HCT116 (cell line): ENCODE results near the gene DCHS2. TPM values are rescaled to one million over a fixed set of nuclear protein-coding genes. Genes with fewer than 3 reads are reported as not detected.

Experiments
- ATAC-seq: fragments of 200-7000 bp; cut with Tn5 transposase; 2 replicates; pipeline ENCODE4 v1.9.1; 2020; ENCODE audit warnings: mild to moderate bottlenecking, moderate library complexity
- BruUV-seq: library from RNA; stranded (reverse); fragments of 400-500 nt; replicated peaks from 2 replicates; lab custom pipeline; 2021; lab: Mats Ljungman, UMichigan
- CTCF ChIA-PET: fragments of 300-600 bp; sonication (Branson Sonifier 250); formaldehyde crosslinking; loops from one replicate; lab custom pipeline; 2021; ENCODE audit warnings: antibody characterized with exemption; lab: Charles Lee
- POLR2A ChIA-PET: fragments of 300-600, 350-600 bp; sonication (Branson Sonifier 250); formaldehyde crosslinking; loops from one replicate; lab custom pipeline; 2021; ENCODE audit warnings: antibody characterized with exemption; lab: Charles Lee
- RAD21 ChIA-PET, 2 experiments: fragments of 300-600 bp; sonication (Branson Sonifier 250); formaldehyde crosslinking; loops; one replicate each; lab custom pipeline; 2023; ENCODE audit warnings: low total read pairs in 2 of 2; ENCODE audit not compliant: uncharacterized antibody in 2 of 2, unreplicated experiment in 2 of 2, low non-redundant PET in 1 of 2; lab: Charles Lee
- DNase-seq: peaks from one replicate; pipeline ENCODE4 v3.0.0-alpha.2; 2010; ENCODE audit warnings: low read depth, low spot score
- H2AFZ ChIP-seq: fragments of 200-600 bp; shearing (Covaris generic), sonication (generic); 2 replicates; pipeline ENCODE4 v1.6.1; 2017; ENCODE audit warnings: low read depth, mixed run types, mixed read lengths, antibody characterized with exemption, low read length; ENCODE audit not compliant: poor library complexity, severe bottlenecking
- H3K27ac ChIP-seq: 2 replicates; pipeline ENCODE4 v1.5.1; 2012; ENCODE audit warnings: low read depth, low read length
- H3K27me3 ChIP-seq: fragments of 200-600 bp; sonication (generic); 2 replicates; pipeline ENCODE4 v1.6.1; 2016; ENCODE audit warnings: mixed run types, low read length, mixed read lengths; ENCODE audit not compliant: insufficient read depth
- H3K36me3 ChIP-seq, 2 experiments: fragments of 200-500 bp in 1 of 2; fragments of 200-600 bp in 1 of 2; sonication (Bioruptor generic) in 1 of 2; sonication (generic) in 1 of 2; 2 replicates each; pipeline versions ENCODE4 v1.5.1 to v1.6.1; 2014 to 2016; ENCODE audit warnings: low read length in 2 of 2, inconsistent platforms in 1 of 2, mixed read lengths in 1 of 2, mixed run types in 1 of 2; ENCODE audit not compliant: insufficient read depth in 2 of 2, control insufficient read depth in 1 of 2
- H3K4me1 ChIP-seq, 2 experiments: fragments of 200-600 bp in 1 of 2; sonication (generic) in 1 of 2; 2 replicates each; pipeline versions ENCODE4 v1.5.1 to v1.6.1; 2012 to 2017; ENCODE audit warnings: low read length in 2 of 2, inconsistent platforms in 1 of 2, mild to moderate bottlenecking in 1 of 2, mixed read lengths in 1 of 2, mixed run types in 1 of 2, moderate library complexity in 1 of 2; ENCODE audit not compliant: insufficient read depth in 2 of 2, control insufficient read depth in 1 of 2
- H3K4me2 ChIP-seq: fragments of 200-600 bp; sonication (generic); 2 replicates; pipeline ENCODE4 v1.6.1; 2017; ENCODE audit warnings: mixed run types, low read length, mixed read lengths
- H3K4me3 ChIP-seq, 2 experiments: fragments of 200-600 bp in 1 of 2; sonication (generic) in 1 of 2; replicated peaks in 1 of 2; 2 replicates each; pipeline ENCODE4 v1.5.1; 2011 to 2016; ENCODE audit warnings: low read length in 2 of 2, control low read depth in 1 of 2, low read depth in 1 of 2, mild to moderate bottlenecking in 1 of 2, mixed read lengths in 1 of 2, mixed run types in 1 of 2
- H3K79me2 ChIP-seq: fragments of 200-600 bp; sonication (generic); 2 replicates; pipeline ENCODE4 v1.6.1; 2017; ENCODE audit warnings: mild to moderate bottlenecking, mixed run types, low read length, moderate library complexity, mixed read lengths; ENCODE audit not compliant: insufficient read depth
- H3K9ac ChIP-seq: fragments of 200-600 bp; sonication (generic); 2 replicates; pipeline ENCODE4 v1.6.1; 2016; ENCODE audit warnings: low read length, mixed read lengths
- H3K9me2 ChIP-seq: fragments of 200-600 bp; sonication (generic), shearing (Covaris generic); 2 replicates; pipeline ENCODE4 v1.6.1; 2017; ENCODE audit warnings: mixed run types, mild to moderate bottlenecking, moderate library complexity; ENCODE audit not compliant: insufficient read depth
- H3K9me3 ChIP-seq, 2 experiments: fragments of 200-500 bp in 1 of 2; fragments of 200-600 bp in 1 of 2; sonication (Bioruptor generic) in 1 of 2; sonication (generic) in 1 of 2; 2 replicates each; pipeline ENCODE4 v1.6.1; 2014 to 2017; ENCODE audit warnings: low read length in 2 of 2, mixed read lengths in 2 of 2, inconsistent platforms in 1 of 2, low read depth in 1 of 2, mild to moderate bottlenecking in 1 of 2, mixed run types in 1 of 2, moderate library complexity in 1 of 2; ENCODE audit not compliant: control insufficient read depth in 1 of 2, insufficient read depth in 1 of 2
- H4K20me1 ChIP-seq: fragments of 200-600 bp; sonication (generic), shearing (Covaris generic); 2 replicates; pipeline ENCODE4 v1.6.1; 2017; ENCODE audit warnings: mixed run types, mild to moderate bottlenecking, moderate library complexity; ENCODE audit not compliant: insufficient read depth
- ATF3 ChIP-seq: IDR thresholded peaks from 2 replicates; pipeline ENCODE4 v1.6.1; 2012
- CBX3 ChIP-seq: IDR thresholded peaks from 2 replicates; pipeline ENCODE4 v1.6.1; 2012; ENCODE audit warnings: low read depth
- CEBPB ChIP-seq: IDR thresholded peaks from 2 replicates; pipeline ENCODE4 v1.6.1; 2012; ENCODE audit warnings: low read depth
- ELF1 ChIP-seq: IDR thresholded peaks from 2 replicates; pipeline ENCODE4 v1.6.1; 2012; ENCODE audit warnings: low read depth, borderline replicate concordance
- EZH2 ChIP-seq: fragments of 200-600 bp; sonication (generic); IDR thresholded peaks from 2 replicates; pipeline ENCODE4 v1.6.1; 2017; ENCODE audit warnings: antibody characterized with exemption, mixed run types
- POLR2A ChIP-seq: IDR thresholded peaks from 2 replicates; pipeline ENCODE4 v1.7.0; 2011; ENCODE audit warnings: borderline replicate concordance; ENCODE audit not compliant: insufficient read depth, insufficient read length; ENCODE audit errors: extremely low read depth
- POLR2AphosphoS5 ChIP-seq: IDR thresholded peaks from 2 replicates; pipeline ENCODE4 v1.6.1; 2011; ENCODE audit warnings: mild to moderate bottlenecking, low read depth, low read length, moderate library complexity
- REST ChIP-seq: IDR thresholded peaks from 2 replicates; pipeline ENCODE4 v1.6.1; 2012; ENCODE audit warnings: low read depth
- SP1 ChIP-seq: IDR thresholded peaks from 2 replicates; pipeline ENCODE4 v1.6.1; 2012; ENCODE audit warnings: low read depth
- SRF ChIP-seq: IDR thresholded peaks from 2 replicates; pipeline ENCODE4 v1.6.1; 2012; ENCODE audit warnings: low read depth
- TCF7L2 ChIP-seq: IDR thresholded peaks from 2 replicates; pipeline ENCODE4 v1.7.0; 2011; ENCODE audit warnings: borderline replicate concordance, inconsistent platforms; ENCODE audit not compliant: insufficient read depth, insufficient read length; ENCODE audit errors: extremely low read depth
- ZFX ChIP-seq: fragments of 450-650 bp; IDR thresholded peaks from 2 replicates; pipeline ENCODE4 v1.6.1; 2017
- ZNF274 ChIP-seq: fragments of 200-500 bp; sonication (Bioruptor generic); IDR thresholded peaks from 2 replicates; pipeline ENCODE4 v1.6.1; 2014; ENCODE audit warnings: mild to moderate bottlenecking, low read depth, low read length, inconsistent platforms
- intact Hi-C: fragments of 100-400 bp; cut with micrococcal nuclease; formaldehyde crosslinking; loops from 2 replicates; pipeline ENCODE4 v1.10.0; 2022
- total RNA-seq: library from RNA; stranded (reverse); gene quantifications from one replicate; pipeline ENCODE4 v1.2.1, GENCODE V29; 2021; ENCODE audit not compliant: unreplicated experiment
- TF ChIP-seq, protein P1 (sequence below), 3 experiments: fragments of 200-600 bp in 1 of 3; sonication (generic) in 1 of 3; IDR thresholded peaks in 2 of 3; conservative IDR thresholded peaks in 1 of 3; 2 replicates each; pipeline ENCODE4 v1.5.1; 2012 to 2017; ENCODE audit warnings: low read depth in 2 of 3, low read length in 2 of 3, antibody characterized with exemption in 1 of 3, borderline replicate concordance in 1 of 3, control low read depth in 1 of 3, mild to moderate bottlenecking in 1 of 3, mixed read lengths in 1 of 3, mixed run types in 1 of 3, moderate library complexity in 1 of 3; ENCODE audit not compliant: insufficient read depth in 1 of 3
- TF ChIP-seq, protein P2 (sequence below): IDR thresholded peaks from 2 replicates; pipeline ENCODE4 v1.6.1; 2012

DCHS2 gene
- total RNA-seq, 1 experiment from 2014 or later, result 0.05 TPM

GRCh38 chr4:154189346-154189745 is 302.3 kb downstream of the DCHS2 start:
- BruUV-seq, result no TSS peak
- DNase-seq, result no peak
- no peak overlapping the region for H3K9ac ChIP-seq
- no peak overlapping the region for H3K27ac ChIP-seq
- no peak for TF ChIP-seq ZNF274
- TF ChIP-seq REST, result no peak
- TF ChIP-seq SP1, result no peak
- TF ChIP-seq, protein P1, sequence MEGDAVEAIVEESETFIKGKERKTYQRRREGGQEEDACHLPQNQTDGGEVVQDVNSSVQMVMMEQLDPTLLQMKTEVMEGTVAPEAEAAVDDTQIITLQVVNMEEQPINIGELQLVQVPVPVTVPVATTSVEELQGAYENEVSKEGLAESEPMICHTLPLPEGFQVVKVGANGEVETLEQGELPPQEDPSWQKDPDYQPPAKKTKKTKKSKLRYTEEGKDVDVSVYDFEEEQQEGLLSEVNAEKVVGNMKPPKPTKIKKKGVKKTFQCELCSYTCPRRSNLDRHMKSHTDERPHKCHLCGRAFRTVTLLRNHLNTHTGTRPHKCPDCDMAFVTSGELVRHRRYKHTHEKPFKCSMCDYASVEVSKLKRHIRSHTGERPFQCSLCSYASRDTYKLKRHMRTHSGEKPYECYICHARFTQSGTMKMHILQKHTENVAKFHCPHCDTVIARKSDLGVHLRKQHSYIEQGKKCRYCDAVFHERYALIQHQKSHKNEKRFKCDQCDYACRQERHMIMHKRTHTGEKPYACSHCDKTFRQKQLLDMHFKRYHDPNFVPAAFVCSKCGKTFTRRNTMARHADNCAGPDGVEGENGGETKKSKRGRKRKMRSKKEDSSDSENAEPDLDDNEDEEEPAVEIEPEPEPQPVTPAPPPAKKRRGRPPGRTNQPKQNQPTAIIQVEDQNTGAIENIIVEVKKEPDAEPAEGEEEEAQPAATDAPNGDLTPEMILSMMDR (IDR thresholded peaks at IDR 0.05 in 2 of 3, conservative IDR thresholded peaks at IDR 0.05 in 1 of 3; ENCODE audit: borderline replicate concordance in 1 of 3, insufficient read depth in 1 of 3, low read depth in 2 of 3, low read length in 2 of 3), result no peak
- TF ChIP-seq, protein P2, sequence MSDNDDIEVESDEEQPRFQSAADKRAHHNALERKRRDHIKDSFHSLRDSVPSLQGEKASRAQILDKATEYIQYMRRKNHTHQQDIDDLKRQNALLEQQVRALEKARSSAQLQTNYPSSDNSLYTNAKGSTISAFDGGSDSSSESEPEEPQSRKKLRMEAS, result no peak
- no peak for TF ChIP-seq ZFX
- TF ChIP-seq CBX3, result no peak
- TF ChIP-seq POLR2AphosphoS5, result no peak
- no peak for TF ChIP-seq EZH2
- TF ChIP-seq ELF1, result no peak
- no peak for TF ChIP-seq ATF3
- no peak for TF ChIP-seq TCF7L2
- no peak for TF ChIP-seq SRF
- no peak for TF ChIP-seq CEBPB
- TF ChIP-seq POLR2A, result no peak
- POLR2A ChIA-PET, result no interaction called here
- no peaks in the 10 kb centered on the region for H3K36me3 ChIP-seq
- H3K4me3 ChIP-seq, result no peak overlapping the region
- H4K20me1 ChIP-seq, result no peaks in the 10 kb centered on the region
- no peaks in the 10 kb centered on the region for H3K4me1 ChIP-seq
- CTCF ChIA-PET, result no interaction called here
- no peaks in the 10 kb centered on the region for H3K9me2 ChIP-seq
- RAD21 ChIA-PET, result no interaction called here
- no peaks in the 10 kb centered on the region; the same call in 1 of the 2 replicates for H3K27me3 ChIP-seq
- no peaks in the 10 kb centered on the region for H3K79me2 ChIP-seq
- intact Hi-C loops, result no loop called here
- H2AFZ ChIP-seq, result no peak overlapping the region
- no peak overlapping the region for H3K4me2 ChIP-seq
- H3K9me3 ChIP-seq, result no peaks in the 10 kb centered on the region
- ATAC-seq, result no peak
